Amygdala (tissue), 56 donors: Measurements from ENCODE around the gene STX11.
A peak's percentile ranks its signal among the peaks of the same experiment; 100 is the strongest.

ENCODE experiments used
- DNase-seq, 56 donors: peaks; one replicate each; lab custom pipeline; 2025; lab: John Stamatoyannopoulos, UW

The STX11 gene

DNA sequence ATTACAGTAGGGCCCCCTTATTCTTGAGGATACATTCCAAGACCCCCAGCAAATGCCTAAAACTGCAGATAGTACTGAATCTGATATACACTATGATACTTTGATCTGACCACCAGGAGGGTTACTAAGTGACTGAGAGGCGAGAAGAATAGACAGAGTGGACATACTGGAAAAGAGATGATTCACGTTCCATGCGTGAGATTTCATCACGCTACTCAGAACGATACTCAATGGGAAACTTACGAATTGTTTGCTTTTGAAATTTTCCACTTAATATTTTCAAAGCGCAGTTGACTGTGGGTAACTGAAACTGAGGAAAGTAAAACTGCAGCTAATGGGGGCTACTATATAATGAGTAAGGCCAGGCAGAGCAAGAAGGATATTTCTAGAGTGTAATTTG, 60.8 kb downstream of the STX11 start:
- DNase-seq: no peak

DNA sequence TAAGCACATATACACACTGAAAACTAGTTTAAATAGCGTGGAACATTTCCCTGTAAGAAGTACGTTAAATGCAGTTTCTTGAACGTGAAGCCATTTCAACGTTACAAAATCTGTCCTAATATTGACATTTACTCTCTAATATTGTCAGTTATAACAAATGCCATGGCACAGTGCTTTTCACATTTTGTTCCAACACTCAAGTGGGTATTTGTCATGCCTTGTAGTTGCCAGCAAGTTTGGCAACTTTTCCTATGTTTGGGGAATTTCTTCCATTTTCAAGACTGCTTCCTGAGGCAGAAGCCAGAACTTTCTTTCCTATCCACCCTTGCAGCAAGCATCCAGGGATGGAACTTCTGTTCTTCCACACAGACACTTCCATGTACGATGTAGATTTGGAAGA, 63.0 kb downstream of the STX11 start:
- DNase-seq: no peak

- DNase-seq: no peak
Measured at GRCh38 chr6:144214029-144214428, 63.7 kb downstream of the STX11 start.

DNA sequence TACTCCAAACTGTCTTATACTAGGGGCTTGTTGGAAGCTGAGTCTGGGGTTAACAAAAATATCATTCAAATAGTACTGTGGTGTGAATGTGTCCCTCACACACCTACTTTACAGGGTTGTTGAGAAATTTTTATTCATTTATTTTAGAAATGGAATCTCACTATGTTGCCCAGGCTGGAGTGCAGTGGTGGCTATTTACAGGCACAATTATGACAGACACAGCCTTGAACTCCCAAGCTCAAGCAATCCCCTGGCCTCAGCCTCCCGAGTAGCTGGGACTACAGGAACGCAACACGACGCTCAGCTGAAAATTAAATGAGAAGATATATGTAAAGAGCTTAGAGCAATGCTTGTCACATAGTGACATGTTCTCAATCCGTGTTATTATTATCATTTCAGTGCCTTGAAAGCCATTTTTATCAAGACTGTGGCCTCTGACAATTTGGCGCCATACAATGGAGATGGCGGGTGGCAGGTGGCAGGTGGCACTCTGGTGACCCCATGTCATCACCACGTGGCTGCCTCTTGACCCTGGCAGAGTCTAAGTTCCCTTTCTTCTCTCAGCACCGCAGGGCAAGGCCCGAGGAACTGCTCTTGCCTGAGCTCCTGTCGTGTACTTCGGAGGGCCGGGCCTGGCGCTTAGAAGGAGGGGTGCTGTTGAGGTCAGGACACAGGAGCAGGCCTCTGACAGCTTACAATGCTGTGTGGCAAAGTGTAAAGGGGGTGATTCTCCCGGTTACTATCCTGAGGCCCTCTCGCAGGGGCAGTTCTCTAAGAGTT, 64.5 kb downstream of the STX11 start:
- DNase-seq: peak in 2 of 56 donors; percentile 8 to 31

- peak in 12 of 56 donors; percentile 12 to 54 (median 36) for DNase-seq
Measured at GRCh38 chr6:144215402-144215931, 65.2 kb downstream of the STX11 start.

DNA sequence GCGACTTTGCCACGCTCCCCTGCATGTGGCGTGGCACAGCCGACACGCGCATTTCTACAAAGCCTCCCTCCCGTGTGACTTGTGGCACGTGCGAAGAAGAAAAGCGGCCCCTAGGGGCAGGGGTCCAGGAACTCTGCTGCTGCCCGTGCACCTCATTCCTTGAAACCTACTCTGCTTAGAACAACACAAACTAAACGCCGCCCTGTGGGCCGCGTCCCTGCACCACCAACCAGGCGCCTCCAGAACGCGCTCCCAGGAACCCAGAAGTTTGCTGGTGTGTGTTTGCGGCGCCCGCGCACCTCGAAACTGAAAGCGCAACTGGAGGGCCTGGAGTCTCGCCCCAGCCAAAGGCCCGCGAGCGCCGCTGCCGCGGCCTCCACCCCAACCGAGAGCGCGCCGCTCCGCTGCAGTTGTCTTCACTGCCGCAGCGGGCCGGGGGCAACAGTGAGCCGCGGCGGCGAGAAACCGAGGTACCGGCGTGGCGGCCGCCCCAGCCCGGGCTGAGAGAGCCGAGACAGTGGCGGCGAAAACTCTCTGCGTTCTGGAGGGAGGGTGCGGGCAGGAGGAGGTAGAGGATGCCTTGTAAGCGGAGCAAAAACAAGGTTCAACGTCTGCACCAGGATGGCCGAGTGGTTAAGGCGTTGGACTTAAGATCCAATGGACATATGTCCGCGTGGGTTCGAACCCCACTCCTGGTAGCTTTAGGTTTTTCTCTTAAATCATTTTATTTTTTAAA, 65.8 kb downstream of the STX11 start:
- peak; percentile 72 to 98 (median 90) for DNase-seq

DNA sequence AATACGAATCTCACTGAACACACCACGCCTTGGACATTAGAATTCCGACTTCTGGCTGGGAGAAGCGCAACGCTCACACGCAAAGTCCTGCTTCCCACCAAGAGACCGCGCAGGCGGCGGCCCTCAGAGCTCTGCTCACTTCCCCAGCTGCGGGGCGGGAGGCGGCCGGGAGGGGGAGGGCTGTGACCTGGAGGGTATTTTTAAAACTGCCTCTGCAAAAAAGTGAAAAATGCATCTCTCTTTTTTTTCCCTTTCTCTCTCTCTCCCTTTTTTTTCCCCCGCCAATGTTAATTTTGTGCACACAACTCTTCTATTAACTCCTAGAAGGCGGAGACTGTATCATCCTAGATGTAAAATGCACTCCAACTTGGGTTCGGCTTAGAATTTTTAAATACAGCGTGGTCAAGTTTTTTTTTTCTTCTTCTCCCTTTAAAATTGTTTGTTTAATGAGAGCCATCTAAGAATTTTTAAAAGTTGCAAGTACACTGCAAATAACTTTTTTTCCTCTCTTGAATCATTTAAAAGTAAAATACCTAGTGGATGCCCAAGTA, 66.4 kb downstream of the STX11 start:
- DNase-seq: peak in 10 of 56 donors; percentile 55 to 84 (median 66)

- no peak for DNase-seq
Measured at GRCh38 chr6:144217264-144217663, 66.9 kb downstream of the STX11 start.

DNA sequence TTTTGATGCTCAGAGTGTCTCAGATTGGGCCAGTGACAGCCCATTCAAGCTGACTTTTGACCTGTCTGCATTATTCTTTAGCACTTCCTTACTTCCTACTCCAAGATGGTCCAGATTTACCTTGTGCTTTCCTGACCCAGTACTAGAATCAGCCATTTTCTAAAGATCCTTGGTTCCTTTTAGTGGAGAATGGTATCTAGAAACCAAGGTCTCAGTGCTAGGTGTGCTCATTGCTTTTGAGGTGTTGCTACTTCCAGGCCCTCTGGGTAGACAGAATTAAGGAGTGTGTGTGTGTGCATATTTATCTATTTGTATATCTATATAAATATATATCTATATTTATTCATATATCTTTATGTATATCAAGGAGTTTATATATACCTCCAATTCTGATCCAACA, 67.5 kb downstream of the STX11 start:
- DNase-seq: no peak

DNA sequence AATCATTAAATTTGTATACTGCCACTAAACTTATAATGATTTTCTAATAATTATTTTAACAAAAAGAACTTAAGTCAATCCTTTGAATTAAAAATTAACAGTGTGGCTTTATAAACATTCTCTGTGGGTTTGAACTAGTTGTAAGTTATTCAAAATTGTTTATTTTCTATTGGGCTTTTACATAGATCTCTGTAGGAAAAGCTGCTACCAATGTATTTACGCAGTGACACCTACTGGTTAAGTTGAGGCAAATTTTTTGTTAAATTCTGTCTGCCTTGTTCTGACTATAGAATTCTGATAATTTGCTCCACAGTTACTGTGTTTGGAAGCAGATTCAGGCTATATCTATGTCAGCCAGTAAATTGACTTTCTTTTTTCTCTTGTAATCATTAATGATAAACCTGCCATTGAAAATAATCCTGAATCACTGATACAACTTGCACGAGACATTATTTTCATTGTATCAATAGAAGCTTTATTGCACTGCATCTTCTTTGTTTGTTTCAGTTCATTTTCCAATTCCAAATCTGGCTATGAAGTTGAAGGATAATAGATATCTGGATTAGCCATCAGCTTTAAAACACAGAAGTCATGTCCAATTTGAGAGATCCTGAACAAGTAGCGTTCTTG, 68.9 kb downstream of the STX11 start:
- no peak for DNase-seq

DNA sequence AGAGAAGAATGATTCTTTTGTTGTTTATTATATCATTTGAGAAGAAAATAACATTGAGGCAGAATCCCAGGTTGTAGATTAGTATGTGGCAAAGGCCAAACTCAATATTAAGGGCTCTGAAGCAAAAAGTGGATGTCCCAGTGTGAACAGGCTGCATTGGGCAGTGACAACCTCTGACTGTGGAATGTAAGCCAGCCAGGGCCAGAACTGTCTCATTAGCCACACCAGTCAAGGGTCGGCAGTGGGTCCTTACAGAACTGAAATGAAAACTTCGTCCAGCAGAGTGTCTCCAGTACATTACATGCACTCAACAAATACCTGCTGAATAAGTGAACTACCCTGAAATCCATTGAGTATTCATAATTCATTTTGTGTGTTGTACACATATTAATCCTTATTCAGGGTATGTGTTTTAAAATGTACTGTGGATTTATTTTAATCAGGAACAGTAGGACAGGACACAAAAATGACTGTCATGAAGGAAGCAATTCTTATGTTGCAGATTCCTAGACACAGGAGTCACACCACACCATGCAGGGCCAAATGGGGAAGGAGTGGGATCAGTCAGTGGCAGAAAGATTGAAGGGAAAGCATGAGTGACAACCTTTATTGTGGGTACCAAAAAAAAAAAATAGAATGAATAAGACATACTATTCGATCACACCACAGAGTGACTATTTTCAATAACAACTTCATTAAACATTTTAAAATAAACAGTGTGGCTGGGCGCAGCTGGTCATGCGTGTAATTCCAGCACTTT, 69.9 kb downstream of the STX11 start:
- DNase-seq: no peak

- DNase-seq: no peak
Measured at GRCh38 chr6:144223686-144224085, 73.4 kb downstream of the STX11 start.

- no peak for DNase-seq
Measured at GRCh38 chr6:144231721-144232120, 81.4 kb downstream of the STX11 start.

- DNase-seq: no peak
Measured at GRCh38 chr6:144232176-144232831, 82.0 kb downstream of the STX11 start.

GRCh38 chr6:144232832-144233230, 82.5 kb downstream of the STX11 start:
- DNase-seq: no peak

DNA sequence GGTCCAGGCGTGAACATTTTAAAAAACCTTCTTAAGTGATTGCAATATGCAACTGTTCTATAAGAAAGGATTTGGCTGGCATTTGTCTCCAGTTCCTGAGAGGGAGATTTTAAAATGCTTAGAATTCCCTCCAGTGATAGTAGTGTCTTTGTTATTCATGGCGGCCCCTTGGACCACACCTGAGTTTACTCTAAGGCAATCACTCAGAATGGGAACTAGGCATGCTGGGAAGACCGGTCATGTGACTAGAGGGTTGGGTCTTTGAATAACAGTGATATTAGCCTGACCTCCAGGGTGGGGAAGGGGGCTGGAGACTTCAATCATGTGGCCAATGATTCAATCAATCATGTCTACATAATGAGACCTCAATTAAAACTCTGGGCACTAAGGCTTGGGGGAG, 84.1 kb downstream of the STX11 start:
- DNase-seq: no peak

GRCh38 chr6:144234935-144235334, 84.6 kb downstream of the STX11 start:
- no peak for DNase-seq
